GM19455 (cell line): Measurements from ENCODE around the gene SPIRE2.
"Not testable (repeated sequence)": the region's sequence is repeated elsewhere in the genome, so short reads cannot be mapped to it uniquely, and the experiment has no call there.

Experiments used
- ATAC-seq: cut with Tn5 transposase; IDR thresholded peaks from one replicate; pipeline ENCODE4 v1.9.1; 2021; ENCODE audit not compliant: unreplicated experiment

The SPIRE2 gene

DNA sequence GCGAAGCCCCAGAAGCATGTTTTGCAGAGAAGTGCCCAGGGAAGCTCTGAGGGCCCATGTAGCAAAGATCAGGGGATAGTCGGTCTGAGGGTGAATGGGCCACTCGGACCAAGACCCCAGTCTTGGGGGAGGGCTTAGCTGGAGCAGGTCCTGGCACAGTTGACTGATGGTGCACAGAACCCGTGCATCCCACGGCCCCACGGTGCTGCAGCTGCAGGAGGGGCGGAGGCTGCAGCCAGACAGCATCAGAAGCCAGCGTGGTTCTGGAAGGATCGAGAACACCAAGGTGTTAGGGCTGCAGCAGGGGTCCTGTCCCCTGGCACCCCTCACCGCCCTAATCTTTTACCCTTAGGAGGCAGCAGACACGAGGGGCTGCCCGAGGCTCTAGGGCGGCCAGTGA lies 83.9 kb downstream of the SPIRE2 start:
- ATAC-seq = no peak

DNA sequence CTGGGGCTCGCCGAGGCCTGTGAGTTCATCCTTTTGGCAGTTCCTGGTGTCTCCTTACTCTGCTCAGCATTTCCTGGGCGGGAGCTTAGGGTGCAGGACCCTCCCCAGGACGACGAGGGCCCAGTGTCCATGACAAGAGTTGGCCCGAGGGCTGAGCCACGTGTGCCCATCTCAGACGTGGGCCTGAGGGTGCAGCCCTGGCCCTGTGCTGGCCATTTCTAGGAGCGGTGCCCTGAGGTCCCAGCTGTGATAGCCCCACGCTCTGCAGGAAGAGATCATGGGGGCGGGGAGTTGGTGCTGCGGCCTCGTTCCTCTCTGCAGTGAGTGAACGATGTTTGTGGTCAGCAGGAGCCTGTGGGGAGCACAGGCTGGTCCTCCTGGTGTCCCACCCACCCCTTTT lies 84.4 kb downstream of the SPIRE2 start:
- no peak for ATAC-seq

DNA sequence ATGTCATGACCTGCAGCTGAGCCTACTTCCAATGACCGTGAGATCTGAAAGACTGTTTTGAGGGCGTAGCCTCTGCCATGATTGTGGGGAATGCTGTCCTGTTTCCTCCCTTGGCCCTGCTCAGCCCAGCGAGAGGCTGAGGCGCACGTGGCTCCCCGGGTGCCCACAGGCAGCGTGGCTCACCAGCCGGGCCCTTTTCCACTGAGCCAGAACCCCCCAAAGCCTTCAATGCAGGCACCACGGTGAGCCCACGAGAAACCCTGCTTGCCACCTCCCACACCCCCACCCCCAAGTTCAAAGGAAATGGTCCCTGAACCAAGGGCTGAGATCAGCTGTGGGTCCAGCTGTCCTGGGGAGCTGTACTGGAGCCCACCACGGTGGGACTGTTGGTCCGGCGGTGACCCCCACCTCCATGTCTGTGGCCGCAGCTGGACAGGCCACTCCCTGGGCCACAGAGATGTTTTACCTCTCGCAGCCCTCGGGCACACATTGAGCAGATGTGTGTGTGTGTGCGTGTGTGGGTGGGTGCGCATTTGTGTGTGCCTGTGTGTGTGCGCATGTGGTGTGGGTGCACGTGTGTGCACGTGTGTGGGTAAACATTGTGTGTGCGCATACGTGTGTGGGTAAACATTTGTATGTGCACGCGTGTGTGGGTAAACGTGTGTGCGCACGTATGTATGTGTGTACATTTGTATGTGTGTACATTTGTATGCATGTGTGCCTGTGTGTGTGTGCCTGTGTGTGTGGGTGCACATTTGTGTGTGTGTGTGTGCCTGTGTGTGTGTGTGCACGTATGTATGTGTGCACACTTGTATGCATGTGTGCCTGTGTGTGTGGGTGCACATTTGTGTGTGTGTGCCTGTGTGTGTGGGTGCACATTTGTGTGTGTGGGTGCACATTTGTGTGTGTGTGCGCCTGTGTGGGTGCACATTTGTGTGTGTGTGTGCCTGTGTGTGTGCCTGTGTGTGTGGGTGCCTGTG lies 85.4 kb downstream of the SPIRE2 start:
- ATAC-seq = no peak

DNA sequence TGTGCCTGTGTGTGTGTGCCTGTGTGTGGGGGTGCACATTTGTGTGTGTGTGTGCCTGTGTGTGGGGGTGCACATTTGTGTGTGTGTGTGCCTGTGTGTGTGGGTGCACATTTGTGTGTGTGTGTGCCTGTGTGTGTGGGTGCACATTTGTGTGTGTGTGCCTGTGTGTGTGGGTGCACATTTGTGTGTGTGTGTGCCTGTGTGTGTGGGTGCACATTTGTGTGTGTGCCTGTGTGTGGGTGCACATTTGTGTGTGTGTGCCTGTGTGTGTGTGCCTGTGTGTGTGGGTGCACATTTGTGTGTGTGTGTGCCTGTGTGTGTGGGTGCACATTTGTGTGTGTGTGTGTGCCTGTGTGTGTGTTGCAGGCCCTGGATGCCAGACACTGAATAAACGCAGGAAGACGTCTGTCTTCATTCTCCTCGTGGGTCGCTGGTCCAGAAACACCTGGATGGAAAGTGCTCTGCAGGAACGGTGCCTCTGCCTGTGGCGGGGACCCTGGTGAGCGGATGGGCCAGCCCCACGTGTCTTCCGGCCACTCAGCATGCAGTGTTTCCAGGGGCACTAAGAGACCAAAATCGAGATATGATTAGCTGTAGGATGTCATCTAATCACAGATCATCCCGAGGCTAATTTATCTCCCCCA lies 86.5 kb downstream of the SPIRE2 start:
- ATAC-seq = not testable (repeated sequence)

DNA sequence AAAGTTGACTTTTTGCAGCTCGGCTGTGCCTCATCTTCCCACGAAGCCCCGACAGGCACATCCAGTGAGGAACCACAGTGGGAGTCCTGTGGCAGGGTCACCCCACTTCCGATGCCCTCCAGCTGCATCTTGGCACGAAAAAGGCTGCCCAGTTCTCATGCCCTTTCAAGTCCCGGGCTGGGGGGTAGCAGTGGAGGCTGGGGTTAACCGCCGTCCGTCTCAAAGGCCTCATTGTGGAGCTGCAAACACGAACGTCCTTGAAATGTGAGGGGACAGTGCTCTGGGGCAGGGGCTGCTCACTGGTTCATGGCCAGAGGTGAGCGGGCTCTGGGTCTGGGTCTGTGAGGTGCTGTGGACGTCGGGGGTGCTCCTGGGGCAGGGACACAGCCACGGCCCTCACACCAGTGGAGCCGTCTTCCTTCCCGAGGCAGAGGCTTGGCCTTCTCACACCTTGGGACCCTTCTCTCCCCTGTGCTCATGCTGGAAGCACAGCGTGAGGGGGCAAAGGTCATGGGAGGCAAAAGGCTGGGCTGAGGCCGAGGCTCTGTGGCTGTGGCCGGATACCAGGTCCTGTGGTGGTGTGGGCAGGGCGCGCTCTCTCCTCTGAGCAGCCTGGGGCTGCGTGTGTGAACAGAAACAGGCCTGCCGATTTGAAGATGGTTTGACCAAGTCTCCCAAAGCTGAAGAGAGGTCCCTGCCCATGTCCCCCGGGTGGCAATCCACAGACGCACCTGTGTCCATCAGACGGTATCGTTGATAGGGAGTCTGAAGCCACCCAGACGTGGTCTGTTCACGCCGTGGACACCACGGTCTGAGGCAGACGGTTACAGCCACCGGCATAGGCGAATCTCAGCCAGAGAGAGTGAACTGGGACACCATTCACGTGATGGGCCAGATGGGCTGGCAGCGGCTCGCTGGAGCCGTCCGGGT lies 87.3 kb downstream of the SPIRE2 start:
- ATAC-seq = no peak

DNA sequence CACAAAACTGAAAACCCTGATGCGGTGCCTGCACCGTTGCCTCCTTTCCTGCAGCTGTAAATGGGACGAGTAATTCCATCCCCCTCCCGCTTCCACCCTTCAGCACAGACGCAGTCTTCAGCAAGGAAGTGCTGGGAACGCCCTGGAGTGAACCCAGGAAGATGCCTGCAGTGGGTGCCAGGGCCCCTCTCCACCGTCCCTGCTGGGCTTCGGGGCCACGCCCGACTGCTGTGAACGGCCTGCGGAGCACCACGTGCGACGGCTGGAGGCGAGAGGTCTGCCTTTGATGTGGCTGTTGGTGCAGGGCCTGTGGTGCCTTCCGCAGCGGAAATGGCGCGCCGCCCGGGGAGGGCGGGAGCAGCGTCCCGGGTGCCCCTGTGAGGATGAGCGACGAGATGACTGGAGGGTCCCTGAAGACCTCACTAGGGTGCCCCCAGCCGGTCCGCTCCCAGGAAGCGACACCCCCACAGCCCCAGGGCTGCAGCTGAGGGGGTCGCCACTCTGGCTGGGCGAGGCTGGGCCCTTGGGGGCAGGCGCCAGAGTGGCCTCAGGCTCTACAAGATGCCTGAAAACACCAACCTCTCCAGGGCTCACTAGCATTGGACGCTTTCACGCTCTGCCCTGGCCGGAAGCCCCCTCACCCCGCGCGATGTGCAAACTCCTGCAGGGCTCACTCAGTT lies 89.6 kb downstream of the SPIRE2 start:
- ATAC-seq = peak; percentile 61

DNA sequence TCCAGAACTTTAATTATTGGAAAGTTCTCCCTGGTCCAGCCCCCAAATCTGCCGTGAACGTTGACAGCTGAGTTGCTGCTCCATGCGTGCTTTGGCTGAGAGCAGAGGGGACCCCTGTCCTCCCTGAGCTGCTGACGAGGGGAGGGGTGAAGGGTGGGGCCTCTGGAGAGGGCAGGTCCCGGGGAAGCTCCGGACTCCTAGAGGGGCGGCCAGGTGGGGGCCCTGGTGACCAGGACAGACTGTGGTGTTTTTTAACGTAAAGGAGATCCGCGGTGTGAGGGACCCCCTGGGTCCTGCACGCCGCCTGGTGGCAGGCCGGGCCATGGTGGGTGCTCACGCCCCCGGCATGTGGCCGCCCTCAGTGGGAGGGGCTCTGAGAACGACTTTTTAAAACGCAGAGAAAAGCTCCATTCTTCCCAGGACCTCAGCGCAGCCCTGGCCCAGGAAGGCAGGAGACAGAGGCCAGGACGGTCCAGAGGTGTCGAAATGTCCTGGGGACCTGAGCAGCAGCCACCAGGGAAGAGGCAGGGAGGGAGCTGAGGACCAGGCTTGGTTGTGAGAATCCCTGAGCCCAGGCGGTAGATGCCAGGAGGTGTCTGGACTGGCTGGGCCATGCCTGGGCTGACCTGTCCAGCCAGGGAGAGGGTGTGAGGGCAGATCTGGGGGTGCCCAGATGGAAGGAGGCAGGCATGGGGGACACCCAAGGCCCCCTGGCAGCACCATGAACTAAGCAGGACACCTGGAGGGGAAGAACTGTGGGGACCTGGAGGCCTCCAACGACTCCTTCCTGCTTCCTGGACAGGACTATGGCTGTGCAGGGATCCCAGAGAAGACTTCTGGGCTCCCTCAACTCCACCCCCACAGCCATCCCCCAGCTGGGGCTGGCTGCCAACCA lies 90.4 kb downstream of the SPIRE2 start, which contains the start of gene MC1R:
MC1R (plus strand) TSS at position 410 of the 895 bp plus-strand sequence; CDS start at position 807, 397 bp downstream.
- no peak for ATAC-seq

DNA sequence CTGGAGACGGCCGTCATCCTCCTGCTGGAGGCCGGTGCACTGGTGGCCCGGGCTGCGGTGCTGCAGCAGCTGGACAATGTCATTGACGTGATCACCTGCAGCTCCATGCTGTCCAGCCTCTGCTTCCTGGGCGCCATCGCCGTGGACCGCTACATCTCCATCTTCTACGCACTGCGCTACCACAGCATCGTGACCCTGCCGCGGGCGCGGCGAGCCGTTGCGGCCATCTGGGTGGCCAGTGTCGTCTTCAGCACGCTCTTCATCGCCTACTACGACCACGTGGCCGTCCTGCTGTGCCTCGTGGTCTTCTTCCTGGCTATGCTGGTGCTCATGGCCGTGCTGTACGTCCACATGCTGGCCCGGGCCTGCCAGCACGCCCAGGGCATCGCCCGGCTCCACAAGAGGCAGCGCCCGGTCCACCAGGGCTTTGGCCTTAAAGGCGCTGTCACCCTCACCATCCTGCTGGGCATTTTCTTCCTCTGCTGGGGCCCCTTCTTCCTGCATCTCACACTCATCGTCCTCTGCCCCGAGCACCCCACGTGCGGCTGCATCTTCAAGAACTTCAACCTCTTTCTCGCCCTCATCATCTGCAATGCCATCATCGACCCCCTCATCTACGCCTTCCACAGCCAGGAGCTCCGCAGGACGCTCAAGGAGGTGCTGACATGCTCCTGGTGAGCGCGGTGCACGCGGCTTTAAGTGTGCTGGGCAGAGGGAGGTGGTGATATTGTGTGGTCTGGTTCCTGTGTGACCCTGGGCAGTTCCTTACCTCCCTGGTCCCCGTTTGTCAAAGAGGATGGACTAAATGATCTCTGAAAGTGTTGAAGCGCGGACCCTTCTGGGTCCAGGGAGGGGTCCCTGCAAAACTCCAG lies 91.5 kb downstream of the SPIRE2 start:
- no peak for ATAC-seq

DNA sequence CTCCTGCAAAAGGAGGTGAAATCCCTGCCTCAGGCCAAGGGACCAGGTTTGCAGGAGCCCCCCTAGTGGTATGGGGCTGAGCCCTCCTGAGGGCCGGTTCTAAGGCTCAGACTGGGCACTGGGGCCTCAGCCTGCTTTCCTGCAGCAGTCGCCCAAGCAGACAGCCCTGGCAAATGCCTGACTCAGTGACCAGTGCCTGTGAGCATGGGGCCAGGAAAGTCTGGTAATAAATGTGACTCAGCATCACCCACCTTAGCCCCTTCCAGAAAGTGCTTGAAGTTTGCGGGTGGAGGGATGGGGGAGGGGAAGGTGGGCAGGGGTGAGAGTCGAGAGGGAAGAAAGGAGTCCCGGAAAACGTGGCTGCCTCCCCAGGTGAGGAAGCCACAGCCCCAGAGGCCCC lies 92.4 kb downstream of the SPIRE2 start:
- no peak for ATAC-seq
